Measurements from ENCODE around the gene SCAF8. TPM values are rescaled to one million over a fixed set of nuclear protein-coding genes. Genes with fewer than 3 reads are reported as not detected.
"Not testable (repeated sequence)": the region's sequence is repeated elsewhere in the genome, so short reads cannot be mapped to it uniquely, and the experiment has no call there.

SCAF8 gene
- total RNA-seq, 1 donor from 2014 or later: 46.1 TPM

GRCh38 chr6:154767003-154767723 is 33.9 kb downstream of the SCAF8 start:
- Mint-ChIP-seq H3K4me3 (ENCODE audit: unreplicated experiment) (no peak overlapping the region), H3K27ac (ENCODE audit: unreplicated experiment) (peak overlapping the region; percentile 32), H3K27me3 (ENCODE audit: unreplicated experiment) (no peaks in the 10 kb centered on the region), H3K36me3 (ENCODE audit: unreplicated experiment) (no peaks in the 10 kb centered on the region), H3K4me1 (ENCODE audit: unreplicated experiment) (peaks cover 48% of the 10 kb centered on the region), H3K9me3 (ENCODE audit: unreplicated experiment) (no peaks in the 10 kb centered on the region)
- no peak for TF ChIP-seq CTCF (IDR thresholded peaks at IDR 0.05)
- no peak for DNase-seq (ENCODE audit: extremely low spot score, unreplicated experiment)

GRCh38 chr6:154768280-154768679 is 35.1 kb downstream of the SCAF8 start:
- Mint-ChIP-seq H3K4me1 (ENCODE audit: unreplicated experiment) (peaks cover 47% of the 10 kb centered on the region), H3K4me3 (ENCODE audit: unreplicated experiment) (no peak overlapping the region), H3K36me3 (ENCODE audit: unreplicated experiment) (no peaks in the 10 kb centered on the region), H3K9me3 (ENCODE audit: unreplicated experiment) (no peaks in the 10 kb centered on the region), H3K27ac (ENCODE audit: unreplicated experiment) (no peak overlapping the region), H3K27me3 (ENCODE audit: unreplicated experiment) (no peaks in the 10 kb centered on the region)
- TF ChIP-seq CTCF (IDR thresholded peaks at IDR 0.05): no peak
- no peak for DNase-seq (ENCODE audit: extremely low spot score, unreplicated experiment)

GRCh38 chr6:154773610-154774089 is 40.4 kb downstream of the SCAF8 start:
- H3K27ac Mint-ChIP-seq (ENCODE audit: unreplicated experiment): no peak overlapping the region
- TF ChIP-seq CTCF (IDR thresholded peaks at IDR 0.05): no peak
- peaks cover 16% of the 10 kb centered on the region for H3K36me3 Mint-ChIP-seq (ENCODE audit: unreplicated experiment)
- no peak overlapping the region for H3K4me3 Mint-ChIP-seq (ENCODE audit: unreplicated experiment)
- H3K9me3 Mint-ChIP-seq (ENCODE audit: unreplicated experiment): no peaks in the 10 kb centered on the region
- no peaks in the 10 kb centered on the region for H3K27me3 Mint-ChIP-seq (ENCODE audit: unreplicated experiment)
- no peak for DNase-seq (ENCODE audit: extremely low spot score, unreplicated experiment)
- peaks cover 14% of the 10 kb centered on the region for H3K4me1 Mint-ChIP-seq (ENCODE audit: unreplicated experiment)

- H3K4me3 Mint-ChIP-seq (ENCODE audit: unreplicated experiment); H3K27me3 Mint-ChIP-seq (ENCODE audit: unreplicated experiment); H3K4me1 Mint-ChIP-seq (ENCODE audit: unreplicated experiment); H3K27ac Mint-ChIP-seq (ENCODE audit: unreplicated experiment); H3K9me3 Mint-ChIP-seq (ENCODE audit: unreplicated experiment); DNase-seq (ENCODE audit: extremely low spot score, unreplicated experiment): not testable (repeated sequence)
- H3K36me3 Mint-ChIP-seq (ENCODE audit: unreplicated experiment): peaks cover 40% of the 10 kb centered on the region
Observed at GRCh38 chr6:154779157-154779556, 45.9 kb downstream of the SCAF8 start.

- Mint-ChIP-seq H3K27ac (ENCODE audit: unreplicated experiment) (no peak overlapping the region), H3K27me3 (ENCODE audit: unreplicated experiment) (no peaks in the 10 kb centered on the region), H3K4me3 (ENCODE audit: unreplicated experiment) (no peak overlapping the region), H3K36me3 (ENCODE audit: unreplicated experiment) (peaks cover 40% of the 10 kb centered on the region), H3K4me1 (ENCODE audit: unreplicated experiment) (peaks cover 1% of the 10 kb centered on the region), H3K9me3 (ENCODE audit: unreplicated experiment) (no peaks in the 10 kb centered on the region)
- no peak for TF ChIP-seq CTCF (IDR thresholded peaks at IDR 0.05)
- DNase-seq (ENCODE audit: extremely low spot score, unreplicated experiment): no peak
Observed at GRCh38 chr6:154782193-154782592, 49.0 kb downstream of the SCAF8 start.

Data from osteocyte (in vitro differentiated cells).